MM.1S (cell line): ENCODE measurements around the gene RARG.

ENCODE experiments used
- DNase-seq: peaks from one replicate; pipeline ENCODE4 v3.0.0-alpha.2; 2015
- H2AFZ ChIP-seq: fragments of 300-600 bp; sonication (generic); 2 replicates; pipeline ENCODE4 v1.6.0; 2016; ENCODE audit warnings: antibody characterized with exemption, low read length
- H3F3A ChIP-seq: fragments of 300-600 bp; sonication (generic); 2 replicates; pipeline ENCODE4 v1.6.1; 2016; ENCODE audit warnings: mild to moderate bottlenecking, antibody characterized with exemption, low read length, moderate library complexity, mixed read lengths; ENCODE audit not compliant: insufficient read depth
- H3K27ac ChIP-seq: fragments of 300-600 bp; sonication (generic); 2 replicates; pipeline ENCODE4 v1.5.1; 2016; ENCODE audit warnings: mild to moderate bottlenecking, low read length
- H3K27me3 ChIP-seq: fragments of 300-600 bp; sonication (generic); replicated peaks from 2 replicates; pipeline ENCODE4 v1.6.0; 2016; ENCODE audit warnings: low read length; ENCODE audit not compliant: insufficient read depth
- H3K36me3 ChIP-seq: fragments of 300-600 bp; sonication (generic); replicated peaks from 2 replicates; pipeline ENCODE4 v1.6.1; 2016; ENCODE audit warnings: mild to moderate bottlenecking, low read length, mixed read lengths; ENCODE audit not compliant: insufficient read depth
- H3K4me1 ChIP-seq: fragments of 300-600 bp; sonication (generic); 2 replicates; pipeline ENCODE4 v1.6.1; 2016; ENCODE audit warnings: low read length, mixed read lengths
- H3K4me2 ChIP-seq: fragments of 300-600 bp; sonication (generic); 2 replicates; pipeline ENCODE4 v1.6.0; 2016; ENCODE audit warnings: low read depth, low read length
- H3K4me3 ChIP-seq: fragments of 300-600 bp; sonication (generic); 2 replicates; pipeline ENCODE4 v1.5.1; 2016; ENCODE audit warnings: low read length, mixed read lengths
- H3K79me2 ChIP-seq: fragments of 300-600 bp; sonication (generic); 2 replicates; pipeline ENCODE4 v1.6.1; 2016; ENCODE audit warnings: mixed run types, low read length, mixed read lengths
- H3K9ac ChIP-seq: fragments of 300-600 bp; sonication (generic); 2 replicates; pipeline ENCODE4 v1.6.1; 2016; ENCODE audit warnings: low read length, mixed read lengths
- H3K9me2 ChIP-seq: fragments of 300-600 bp; sonication (generic); replicated peaks from 2 replicates; pipeline ENCODE4 v1.6.1; 2016; ENCODE audit warnings: mild to moderate bottlenecking, low read length, mixed read lengths; ENCODE audit not compliant: insufficient read depth
- H3K9me3 ChIP-seq: fragments of 300-600 bp; sonication (generic); replicated peaks from 2 replicates; pipeline ENCODE4 v1.6.1; 2016; ENCODE audit warnings: mild to moderate bottlenecking, low read length, mixed read lengths; ENCODE audit not compliant: insufficient read depth
- H4K20me1 ChIP-seq: fragments of 300-600 bp; sonication (generic); 2 replicates; pipeline ENCODE4 v1.6.1; 2016; ENCODE audit warnings: mild to moderate bottlenecking, low read length, moderate library complexity, mixed read lengths; ENCODE audit not compliant: insufficient read depth
- EZH2 ChIP-seq: fragments of 300-600 bp; sonication (generic); optimal IDR thresholded peaks from 2 replicates; pipeline ENCODE3; 2017; ENCODE audit warnings: low read depth, mild to moderate bottlenecking, antibody characterized with exemption, low read length, mixed read lengths
- EZH2phosphoT487 ChIP-seq: fragments of 300-600 bp; sonication (generic); IDR thresholded peaks from 2 replicates; pipeline ENCODE4 v1.6.1; 2018; ENCODE audit warnings: antibody characterized with exemption, low read length
- TF ChIP-seq, protein P1 (sequence below): fragments of 300-600 bp; sonication (generic); IDR thresholded peaks from 2 replicates; pipeline ENCODE4 v1.5.1; 2016; ENCODE audit warnings: antibody characterized with exemption, low read length, mixed read lengths

Gene RARG

DNA sequence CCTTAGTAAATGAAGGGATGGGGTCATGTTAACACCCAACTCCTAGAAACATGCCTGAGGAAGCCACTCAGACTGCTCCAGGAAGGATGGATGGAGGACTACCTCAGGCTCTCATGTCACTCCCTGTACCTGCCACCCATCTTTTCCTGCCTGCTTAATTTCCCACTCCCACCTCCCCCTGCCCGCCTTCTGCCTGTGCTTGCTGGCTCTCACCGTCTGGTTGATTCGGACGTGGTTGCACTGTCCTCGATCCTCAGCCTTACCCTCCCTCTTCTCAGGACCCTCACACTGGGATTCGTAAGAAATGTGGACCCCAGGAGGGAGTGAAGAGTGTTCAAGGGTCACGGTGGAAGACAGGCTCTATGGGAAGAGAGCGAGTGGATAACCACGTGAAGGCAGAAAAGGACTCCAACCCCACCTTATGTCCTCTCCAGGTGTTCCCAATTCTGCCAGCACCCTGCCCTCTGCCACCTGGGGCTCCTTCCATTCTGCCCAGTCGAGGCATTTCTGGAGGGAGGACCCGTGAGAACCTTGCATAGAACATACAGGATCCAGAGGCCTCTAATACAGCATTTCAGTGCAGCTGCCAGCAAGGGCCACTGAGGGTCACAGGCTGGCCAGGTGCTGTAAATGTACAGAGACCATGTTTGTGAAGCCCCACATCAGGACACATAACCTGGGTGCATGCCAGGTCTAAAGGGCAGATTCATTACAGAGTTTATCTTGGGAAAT is 37.9 kb downstream of the RARG start:
- Histone ChIP-seq H4K20me1 (peaks cover 68% of the 10 kb centered on the region), H3K36me3 (peaks cover 66% of the 10 kb centered on the region), H3K9me3 (no peaks in the 10 kb centered on the region), H3K9ac (peak overlapping the region; percentile 11; the same call in 1 of the 2 replicates), H2AFZ (no peak overlapping the region), H3K27me3 (no peaks in the 10 kb centered on the region), H3K9me2 (no peaks in the 10 kb centered on the region), H3K4me3 (no peak overlapping the region), H3F3A (peaks cover 99% of the 10 kb centered on the region), H3K27ac (peak overlapping the region; percentile 99; the same call in 1 of the 2 replicates), H3K4me1 (peaks cover 41% of the 10 kb centered on the region), H3K79me2 (peaks cover 64% of the 10 kb centered on the region), H3K4me2 (no peak overlapping the region)
- TF ChIP-seq EZH2 (no peak), EZH2phosphoT487 (no peak)
- TF ChIP-seq, protein P1, sequence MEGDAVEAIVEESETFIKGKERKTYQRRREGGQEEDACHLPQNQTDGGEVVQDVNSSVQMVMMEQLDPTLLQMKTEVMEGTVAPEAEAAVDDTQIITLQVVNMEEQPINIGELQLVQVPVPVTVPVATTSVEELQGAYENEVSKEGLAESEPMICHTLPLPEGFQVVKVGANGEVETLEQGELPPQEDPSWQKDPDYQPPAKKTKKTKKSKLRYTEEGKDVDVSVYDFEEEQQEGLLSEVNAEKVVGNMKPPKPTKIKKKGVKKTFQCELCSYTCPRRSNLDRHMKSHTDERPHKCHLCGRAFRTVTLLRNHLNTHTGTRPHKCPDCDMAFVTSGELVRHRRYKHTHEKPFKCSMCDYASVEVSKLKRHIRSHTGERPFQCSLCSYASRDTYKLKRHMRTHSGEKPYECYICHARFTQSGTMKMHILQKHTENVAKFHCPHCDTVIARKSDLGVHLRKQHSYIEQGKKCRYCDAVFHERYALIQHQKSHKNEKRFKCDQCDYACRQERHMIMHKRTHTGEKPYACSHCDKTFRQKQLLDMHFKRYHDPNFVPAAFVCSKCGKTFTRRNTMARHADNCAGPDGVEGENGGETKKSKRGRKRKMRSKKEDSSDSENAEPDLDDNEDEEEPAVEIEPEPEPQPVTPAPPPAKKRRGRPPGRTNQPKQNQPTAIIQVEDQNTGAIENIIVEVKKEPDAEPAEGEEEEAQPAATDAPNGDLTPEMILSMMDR, result no peak
- DNase-seq, result no peak

DNA sequence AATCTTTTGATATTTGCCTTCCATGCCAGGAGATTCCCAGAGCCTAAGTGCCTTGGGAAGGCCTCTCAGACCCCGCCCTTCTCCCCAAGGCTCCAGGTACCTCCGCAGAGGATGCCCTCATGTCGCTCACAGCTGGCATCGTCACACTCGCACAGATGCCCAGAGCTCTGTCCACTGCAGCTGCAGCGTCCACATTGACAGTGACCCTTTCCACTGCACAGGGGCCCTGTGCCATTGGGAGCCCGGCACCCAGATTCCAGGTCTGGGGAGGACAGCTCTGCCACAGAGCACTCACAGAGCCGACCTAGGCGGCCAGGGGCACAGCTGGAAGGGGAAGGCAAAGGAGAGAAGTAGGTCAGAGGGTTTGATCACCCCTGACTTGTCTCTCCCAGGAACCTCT is 39.0 kb downstream of the RARG start:
- H3K9ac ChIP-seq, result no peak overlapping the region; the same call in 1 of the 2 replicates
- peaks cover 53% of the 10 kb centered on the region for H3K79me2 ChIP-seq
- no peaks in the 10 kb centered on the region for H3K27me3 ChIP-seq
- no peak for TF ChIP-seq EZH2phosphoT487
- peak overlapping the region; percentile 99; the same call in 1 of the 2 replicates for H3K27ac ChIP-seq
- no peak overlapping the region for H3K4me2 ChIP-seq
- DNase-seq, result no peak
- H3K36me3 ChIP-seq, result peaks cover 55% of the 10 kb centered on the region
- H2AFZ ChIP-seq, result no peak overlapping the region
- H3K4me1 ChIP-seq, result peaks cover 41% of the 10 kb centered on the region
- H3F3A ChIP-seq, result peaks cover 99% of the 10 kb centered on the region
- H4K20me1 ChIP-seq, result peaks cover 68% of the 10 kb centered on the region
- H3K9me2 ChIP-seq, result no peaks in the 10 kb centered on the region
- no peaks in the 10 kb centered on the region for H3K9me3 ChIP-seq
- H3K4me3 ChIP-seq, result no peak overlapping the region

DNA sequence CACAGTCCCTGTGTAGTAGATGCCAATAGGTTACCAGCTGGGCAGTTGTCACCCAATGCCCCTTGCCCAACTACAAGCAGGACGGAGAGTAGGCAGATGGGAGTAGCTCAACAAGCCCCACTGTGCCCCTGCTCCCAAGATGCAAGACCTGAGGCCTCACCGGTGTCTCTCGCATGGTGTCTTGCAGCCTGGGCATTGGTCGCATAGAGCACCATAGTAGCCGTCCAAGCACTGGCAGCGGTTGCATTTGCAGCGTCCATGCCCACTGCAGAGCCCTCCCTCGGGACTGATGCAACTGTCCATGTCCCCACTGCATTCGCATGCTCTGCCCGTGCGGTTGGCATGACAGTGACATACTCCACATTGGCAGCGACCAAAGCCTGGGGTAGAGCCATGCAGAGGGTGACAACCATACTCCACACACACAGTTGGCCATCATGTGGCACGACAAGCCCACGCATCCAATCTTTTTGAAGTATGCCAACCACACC is 39.4 kb downstream of the RARG start:
- H3K9me2 ChIP-seq, result no peaks in the 10 kb centered on the region
- TF ChIP-seq EZH2 (no peak), EZH2phosphoT487 (no peak)
- TF ChIP-seq, protein P1, result no peak
- H3K4me3 ChIP-seq, result no peak overlapping the region
- peak; percentile 34 for DNase-seq
- peaks cover 55% of the 10 kb centered on the region for H3K36me3 ChIP-seq
- no peak overlapping the region for H2AFZ ChIP-seq
- H3K27ac ChIP-seq, result peak overlapping the region; percentile 99; the same call in 1 of the 2 replicates
- peaks cover 68% of the 10 kb centered on the region for H4K20me1 ChIP-seq
- peaks cover 48% of the 10 kb centered on the region for H3K79me2 ChIP-seq
- peaks cover 99% of the 10 kb centered on the region for H3F3A ChIP-seq
- no peaks in the 10 kb centered on the region for H3K9me3 ChIP-seq
- H3K4me1 ChIP-seq, result peaks cover 41% of the 10 kb centered on the region
- no peak overlapping the region for H3K4me2 ChIP-seq
- H3K27me3 ChIP-seq, result no peaks in the 10 kb centered on the region
- peak overlapping the region; percentile 6; the same call in 1 of the 2 replicates for H3K9ac ChIP-seq
